Measurements from ENCODE around the gene ADPRS.
A peak's percentile ranks its signal among the peaks of the same experiment; 100 is the strongest.

ADPRS gene

DNA sequence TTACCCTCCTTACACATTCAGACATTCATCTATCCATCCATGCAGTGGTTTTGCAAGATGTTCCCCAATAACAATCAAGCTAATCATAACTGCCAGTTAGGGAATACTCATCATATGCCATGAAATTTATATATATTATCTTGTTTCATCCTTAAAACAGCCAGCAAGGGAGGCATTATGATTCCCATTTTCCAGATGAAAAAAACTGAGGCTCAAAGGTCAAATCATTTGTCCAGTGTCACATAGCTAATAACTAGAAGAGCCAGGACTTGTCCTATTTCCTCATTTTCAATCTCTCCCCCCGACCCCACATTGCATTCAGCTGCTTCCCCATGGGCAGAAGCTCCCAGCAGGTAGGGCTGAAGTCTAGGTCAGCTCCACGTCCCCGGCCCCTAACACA, 43.3 kb downstream of the ADPRS start:
- Mint-ChIP-seq H3K27ac (no peak overlapping the region), H3K4me3 (no peak overlapping the region), H3K36me3 (peaks cover 2% of the 10 kb centered on the region), H3K4me1 (peaks cover 9% of the 10 kb centered on the region), H3K27me3 (no peaks in the 10 kb centered on the region), H3K9me3 (no peaks in the 10 kb centered on the region)

DNA sequence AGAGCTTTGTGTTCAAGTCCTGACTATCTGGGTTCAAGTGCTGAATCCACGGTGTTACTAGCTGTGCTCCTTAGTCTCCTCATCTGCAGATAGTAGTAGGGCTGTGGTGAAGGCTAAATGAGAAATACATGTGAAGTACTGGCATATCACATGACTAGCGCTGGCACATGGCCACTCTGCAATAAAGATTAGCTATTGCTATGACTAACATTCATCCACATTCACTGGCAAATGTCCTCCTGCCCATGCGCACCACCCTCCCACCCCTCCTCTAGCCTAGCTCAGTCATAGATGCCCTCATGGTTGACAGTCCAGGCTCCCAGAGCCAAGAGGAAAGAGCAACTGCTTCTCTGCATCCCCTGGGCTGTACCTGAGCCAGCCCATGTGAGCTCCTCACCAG, 44.8 kb downstream of the ADPRS start:
- Mint-ChIP-seq H3K4me1 (peaks cover 9% of the 10 kb centered on the region), H3K27me3 (no peaks in the 10 kb centered on the region), H3K4me3 (no peak overlapping the region), H3K9me3 (no peaks in the 10 kb centered on the region), H3K36me3 (peaks cover 2% of the 10 kb centered on the region), H3K27ac (no peak overlapping the region)

DNA sequence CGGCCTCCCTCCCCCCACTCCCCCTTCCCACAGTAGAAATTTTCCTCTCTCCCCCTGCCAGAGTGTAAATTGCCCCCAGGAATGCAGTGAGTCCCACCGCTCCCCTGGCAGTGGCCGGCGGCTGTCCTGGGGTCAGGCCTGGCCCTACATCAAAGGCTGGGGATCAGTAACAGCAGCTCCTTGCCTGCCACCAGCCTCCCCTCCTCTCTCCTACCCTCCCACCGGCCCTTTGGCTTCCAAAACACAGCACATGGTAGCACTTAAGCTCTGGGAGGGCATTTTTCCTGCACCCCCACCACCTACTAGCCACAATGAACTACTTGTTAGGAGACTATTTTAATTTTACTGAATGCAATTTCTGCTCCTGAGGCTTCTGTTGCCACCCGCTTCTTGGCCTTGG, 45.3 kb downstream of the ADPRS start:
- Mint-ChIP-seq H3K4me1 (peaks cover 9% of the 10 kb centered on the region), H3K27ac (no peak overlapping the region), H3K9me3 (no peaks in the 10 kb centered on the region), H3K36me3 (peaks cover 2% of the 10 kb centered on the region), H3K4me3 (no peak overlapping the region), H3K27me3 (no peaks in the 10 kb centered on the region)

- H3K9me3 Mint-ChIP-seq: no peaks in the 10 kb centered on the region
- no peak overlapping the region for H3K4me3 Mint-ChIP-seq
- no peaks in the 10 kb centered on the region for H3K27me3 Mint-ChIP-seq
- peaks cover 9% of the 10 kb centered on the region for H3K4me1 Mint-ChIP-seq
- peaks cover 2% of the 10 kb centered on the region for H3K36me3 Mint-ChIP-seq
- H3K27ac Mint-ChIP-seq: peak overlapping the region; percentile 24
Observed at GRCh38 chr1:36134505-36135329, 46.0 kb downstream of the ADPRS start.

GRCh38 chr1:36135330-36135667, 46.6 kb downstream of the ADPRS start:
- Mint-ChIP-seq H3K27ac (no peak overlapping the region), H3K36me3 (peaks cover 2% of the 10 kb centered on the region), H3K4me3 (no peak overlapping the region), H3K27me3 (no peaks in the 10 kb centered on the region), H3K9me3 (no peaks in the 10 kb centered on the region), H3K4me1 (peaks cover 14% of the 10 kb centered on the region)

DNA sequence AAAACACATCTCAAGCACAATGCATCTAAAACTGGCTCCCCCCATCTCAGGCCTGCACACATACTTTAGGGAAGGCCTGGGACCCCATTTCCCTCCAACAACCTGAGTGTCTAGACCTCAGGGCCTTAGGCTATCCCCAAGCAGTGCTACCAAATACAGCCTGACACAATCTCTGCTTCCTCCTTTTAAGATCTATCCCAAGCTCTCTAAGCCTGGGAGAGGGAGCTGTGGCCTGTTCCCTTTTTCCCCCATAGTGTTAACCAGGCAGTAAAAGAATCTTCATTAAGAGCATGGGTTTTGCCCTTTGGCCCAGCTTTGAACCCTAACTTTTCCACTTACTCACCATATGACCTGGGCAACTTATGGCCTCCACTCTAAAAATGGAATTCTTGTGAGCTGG, 47.1 kb downstream of the ADPRS start:
- Mint-ChIP-seq H3K9me3 (no peaks in the 10 kb centered on the region), H3K27me3 (no peaks in the 10 kb centered on the region), H3K4me3 (no peak overlapping the region), H3K27ac (no peak overlapping the region), H3K36me3 (peaks cover 2% of the 10 kb centered on the region), H3K4me1 (peaks cover 18% of the 10 kb centered on the region)

DNA sequence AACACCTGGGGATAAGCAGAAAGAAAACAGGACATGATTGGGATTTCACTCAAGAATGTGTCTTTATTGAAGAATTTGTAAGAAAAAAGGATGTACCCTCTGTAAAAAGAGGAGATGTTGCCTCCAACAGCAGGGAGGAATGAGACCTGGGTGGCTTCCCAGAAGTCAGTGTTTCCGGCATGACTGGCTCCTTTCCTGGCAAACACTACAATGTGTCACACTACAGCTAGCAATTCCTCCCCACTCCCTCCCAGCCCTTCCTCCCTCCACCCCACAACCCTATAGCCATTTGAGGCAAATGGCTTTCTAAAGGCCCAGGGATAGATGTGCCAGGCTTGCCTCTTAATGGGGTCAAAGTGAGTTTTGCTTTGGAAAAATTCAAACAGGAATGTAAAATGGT, 47.8 kb downstream of the ADPRS start:
- H3K27ac Mint-ChIP-seq: no peak overlapping the region
- no peaks in the 10 kb centered on the region for H3K27me3 Mint-ChIP-seq
- no peak overlapping the region for H3K4me3 Mint-ChIP-seq
- H3K36me3 Mint-ChIP-seq: peaks cover 2% of the 10 kb centered on the region
- no peaks in the 10 kb centered on the region for H3K9me3 Mint-ChIP-seq
- peaks cover 26% of the 10 kb centered on the region for H3K4me1 Mint-ChIP-seq

DNA sequence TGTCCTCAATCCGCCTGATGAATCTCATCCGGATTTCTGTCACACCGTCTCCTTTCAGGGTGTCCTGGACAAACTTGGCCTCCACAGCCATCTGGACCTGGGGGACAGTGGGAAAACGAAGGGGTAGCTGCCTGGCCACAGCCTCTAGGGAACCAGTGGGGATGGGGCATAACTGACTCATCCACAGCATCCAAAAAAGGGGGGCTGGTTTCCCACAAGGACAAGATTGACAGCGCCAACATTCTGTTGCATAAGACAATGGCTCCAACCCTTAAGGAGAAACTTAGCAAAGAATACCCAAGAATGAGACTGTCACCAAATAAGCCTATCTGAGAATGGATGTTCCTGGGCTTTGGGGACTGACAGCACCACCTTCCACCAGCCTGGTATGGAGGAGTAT, 48.5 kb downstream of the ADPRS start:
- H3K4me1 Mint-ChIP-seq: peaks cover 31% of the 10 kb centered on the region
- no peaks in the 10 kb centered on the region for H3K27me3 Mint-ChIP-seq
- H3K27ac Mint-ChIP-seq: no peak overlapping the region
- no peaks in the 10 kb centered on the region for H3K9me3 Mint-ChIP-seq
- no peak overlapping the region for H3K4me3 Mint-ChIP-seq
- H3K36me3 Mint-ChIP-seq: peaks cover 2% of the 10 kb centered on the region

DNA sequence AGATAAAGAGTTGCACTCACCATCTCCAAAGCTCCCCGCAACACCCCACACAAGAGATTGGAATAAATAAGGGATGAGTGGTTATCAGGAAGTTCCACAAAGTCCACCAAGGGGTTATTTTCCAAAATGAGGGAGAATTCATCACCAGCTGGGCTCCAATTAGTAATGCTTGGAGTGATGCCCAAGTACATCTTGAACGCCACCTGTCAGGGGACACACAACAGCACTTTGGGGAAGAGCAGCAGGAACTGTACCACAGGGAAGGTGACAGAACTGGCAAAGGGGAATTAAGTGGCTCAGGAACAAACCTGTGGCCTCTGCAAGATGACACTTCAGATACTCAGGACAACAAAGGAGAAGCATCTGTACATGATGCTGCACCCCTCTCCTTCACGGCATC, 49.1 kb downstream of the ADPRS start:
- H3K9me3 Mint-ChIP-seq: no peaks in the 10 kb centered on the region
- H3K4me3 Mint-ChIP-seq: no peak overlapping the region
- H3K27ac Mint-ChIP-seq: no peak overlapping the region
- no peaks in the 10 kb centered on the region for H3K27me3 Mint-ChIP-seq
- peaks cover 2% of the 10 kb centered on the region for H3K36me3 Mint-ChIP-seq
- H3K4me1 Mint-ChIP-seq: peaks cover 35% of the 10 kb centered on the region

DNA sequence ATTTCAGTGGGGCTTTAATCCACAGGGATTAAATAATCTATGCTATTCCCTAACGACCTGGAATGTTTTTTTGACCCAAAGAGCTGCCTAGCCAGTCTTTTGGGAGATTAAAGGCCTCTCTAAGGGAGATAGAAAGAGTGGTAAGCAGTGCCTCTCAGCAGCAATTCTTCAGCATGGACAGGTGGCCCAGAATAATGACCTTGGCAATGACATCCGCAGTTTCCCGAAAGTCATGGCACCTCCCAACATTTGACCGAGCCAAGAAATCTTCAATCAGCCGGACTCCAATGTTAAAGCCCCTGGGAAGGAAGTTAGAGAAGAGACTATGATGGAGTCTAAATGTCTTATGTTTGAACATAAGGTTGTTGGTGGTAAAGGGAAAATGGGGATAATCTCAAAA, 50.8 kb downstream of the ADPRS start:
- no peak overlapping the region for H3K27ac Mint-ChIP-seq
- H3K36me3 Mint-ChIP-seq: peaks cover 2% of the 10 kb centered on the region

DNA sequence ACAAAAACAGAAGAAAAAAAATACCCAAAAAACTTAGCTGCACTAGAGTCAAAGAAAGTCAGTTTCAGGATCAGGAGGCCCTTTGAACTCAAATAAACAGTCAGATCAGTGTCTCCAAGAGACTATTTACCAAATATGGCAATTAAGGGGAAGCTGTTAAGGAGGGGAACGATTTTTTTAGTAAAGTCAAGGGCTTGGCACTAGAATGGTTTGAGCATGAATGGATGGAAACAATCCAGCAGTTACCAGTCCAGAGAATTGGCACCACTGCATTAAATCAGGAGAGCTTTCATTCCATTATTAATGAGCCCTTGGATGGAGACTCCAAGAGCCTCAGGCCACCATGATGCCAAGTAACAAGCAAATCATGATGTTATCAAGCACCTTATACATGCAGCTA, 53.4 kb downstream of the ADPRS start:
- H3K27ac Mint-ChIP-seq: peak overlapping the region; percentile 23
- peaks cover 48% of the 10 kb centered on the region for H3K4me1 Mint-ChIP-seq
- H3K36me3 Mint-ChIP-seq: no peaks in the 10 kb centered on the region
- no peak overlapping the region for H3K4me3 Mint-ChIP-seq
- H3K9me3 Mint-ChIP-seq: no peaks in the 10 kb centered on the region
- H3K27me3 Mint-ChIP-seq: no peaks in the 10 kb centered on the region

More for the DNA sequence above, 50.8 kb downstream of the ADPRS start:
- peaks cover 44% of the 10 kb centered on the region for H3K4me1 Mint-ChIP-seq
- H3K27me3 Mint-ChIP-seq: no peaks in the 10 kb centered on the region
- H3K9me3 Mint-ChIP-seq: no peaks in the 10 kb centered on the region
- H3K4me3 Mint-ChIP-seq: no peak overlapping the region

- Mint-ChIP-seq H3K4me3 (no peak overlapping the region), H3K27ac (no peak overlapping the region), H3K27me3 (no peaks in the 10 kb centered on the region), H3K9me3 (no peaks in the 10 kb centered on the region), H3K4me1 (peaks cover 58% of the 10 kb centered on the region), H3K36me3 (no peaks in the 10 kb centered on the region)
Observed at GRCh38 chr1:36143424-36143823, 54.7 kb downstream of the ADPRS start.
